HepG2 (cell line): ENCODE measurements around the gene CD2AP. TPM values are rescaled to one million over a fixed set of nuclear protein-coding genes. Genes with fewer than 3 reads are reported as not detected.

ENCODE experiments used
- ATAC-seq: fragments of 200-7000 bp; cut with Tn5 transposase; 3 replicates; pipeline ENCODE4 v1.9.1; 2020; ENCODE audit warnings: mild to moderate bottlenecking, moderate library complexity
- BruUV-seq: library from RNA; stranded (reverse); fragments of 400-500 nt; replicated peaks from 2 replicates; lab custom pipeline; 2021; lab: Mats Ljungman, UMichigan
- CTCF ChIA-PET: fragments of 300-600 bp; formaldehyde crosslinking; extraction: SDS; loops from one replicate; lab custom pipeline; 2021; ENCODE audit warnings: low total read pairs, inconsistent platforms, low intra/inter-chr PET ratio; lab: Yijun Ruan, JAX
- POLR2A ChIA-PET: fragments of 350-600 bp; sonication (Branson Sonifier 250); formaldehyde crosslinking; loops from one replicate; lab custom pipeline; 2020; ENCODE audit warnings: antibody characterized with exemption, inconsistent platforms; lab: Yijun Ruan, JAX
- DNase-seq: peaks from one replicate; pipeline ENCODE4 v3.0.0-alpha.2; 2015; ENCODE audit warnings: low spot score
- FAIRE-seq: peaks from 3 replicates; lab custom pipeline; 2011; peaks lifted over from hg19 to GRCh38; lab: Jason Lieb, UNC
- H2AFZ ChIP-seq: one replicate; pipeline ENCODE4 v1.6.1; 2011; ENCODE audit warnings: low read length, inconsistent platforms
- H3K27ac ChIP-seq: fragments of 300-600 bp; 3 replicates; pipeline ENCODE4 v1.8.0; 2011; ENCODE audit warnings: mixed run types, mild to moderate bottlenecking, mixed read lengths, low read length, inconsistent platforms; ENCODE audit not compliant: insufficient read depth; ENCODE audit errors: extremely low read length
- H3K27me3 ChIP-seq, 2 experiments: fragments of 200-600 bp in 1 of 2; 2 replicates in 1 of 2; 3 replicates in 1 of 2; pipeline versions ENCODE4 v1.6.0 to v1.8.0; 2011; ENCODE audit warnings: low read length in 2 of 2, mild to moderate bottlenecking in 2 of 2, moderate library complexity in 2 of 2, inconsistent platforms in 1 of 2; ENCODE audit not compliant: insufficient read depth in 2 of 2, control insufficient read depth in 1 of 2
- H3K36me3 ChIP-seq, 2 experiments: fragments of 200-600 bp in 1 of 2; replicated peaks in 1 of 2; 2 replicates in 1 of 2; 3 replicates in 1 of 2; pipeline versions ENCODE4 v1.5.1 to v1.8.0; 2011; ENCODE audit warnings: low read length in 2 of 2, inconsistent platforms in 1 of 2; ENCODE audit not compliant: insufficient read depth in 2 of 2, control insufficient read depth in 1 of 2
- H3K4me1 ChIP-seq: 2 replicates; pipeline ENCODE4 v1.5.1; 2012; ENCODE audit warnings: low read length, inconsistent platforms; ENCODE audit not compliant: insufficient read depth
- H3K4me2 ChIP-seq: 2 replicates; pipeline ENCODE4 v1.6.0; 2011; ENCODE audit warnings: low read depth, low read length, inconsistent platforms
- H3K4me3 ChIP-seq, 3 experiments: fragments of 200-600 bp in 1 of 3; sonication (generic), shearing (Covaris generic) in 1 of 3; replicated peaks in 1 of 3; 2 replicates each; pipeline ENCODE4 v1.5.1; 2011 to 2016; ENCODE audit warnings: low read length in 3 of 3, inconsistent platforms in 2 of 3, low read depth in 2 of 3, mild to moderate bottlenecking in 2 of 3, control low read depth in 1 of 3, mixed read lengths in 1 of 3; ENCODE audit not compliant: insufficient read depth in 1 of 3
- H3K79me2 ChIP-seq: one replicate; pipeline ENCODE4 v1.6.1; 2011; ENCODE audit warnings: low read length, inconsistent platforms; ENCODE audit not compliant: insufficient read depth
- H3K9ac ChIP-seq: 2 replicates; pipeline ENCODE4 v1.6.0; 2011; ENCODE audit warnings: mild to moderate bottlenecking, low read depth, low read length, inconsistent platforms; ENCODE audit not compliant: insufficient read depth
- H3K9me3 ChIP-seq: 2 replicates; pipeline ENCODE4 v1.5.1; 2012; ENCODE audit warnings: mild to moderate bottlenecking, low read length
- H4K20me1 ChIP-seq: 2 replicates; pipeline ENCODE4 v1.6.0; 2011; ENCODE audit warnings: inconsistent platforms, mild to moderate bottlenecking, low read length, moderate library complexity; ENCODE audit not compliant: insufficient read depth
- DDIT3 ChIP-seq: sonication (generic); formaldehyde crosslinking; IDR thresholded peaks from 2 replicates; pipeline ENCODE4 v1.4.0; 2020; ENCODE audit warnings: mild to moderate bottlenecking, missing genetic modification reagents
- KMT2B ChIP-seq: IDR thresholded peaks from 2 replicates; pipeline ENCODE4 v1.6.1; 2016; ENCODE audit warnings: missing genetic modification reagents, missing compliant biosample characterization
- NFKBIZ ChIP-seq: IDR thresholded peaks from 2 replicates; pipeline ENCODE4 v1.6.1; 2018; ENCODE audit warnings: missing genetic modification reagents, missing compliant biosample characterization
- PPARG ChIP-seq: conservative IDR thresholded peaks from 2 replicates; pipeline ENCODE4 v1.6.1; 2016; ENCODE audit warnings: missing biosample characterization, missing genetic modification reagents
- ZBTB14 ChIP-seq: sonication (generic); formaldehyde crosslinking; IDR thresholded peaks from 2 replicates; pipeline ENCODE4 v1.4.0; 2020; ENCODE audit warnings: missing genetic modification reagents
- ZNF496 ChIP-seq: sonication (generic); formaldehyde crosslinking; IDR thresholded peaks from 2 replicates; pipeline ENCODE4 v1.8.1; 2023; ENCODE audit warnings: mild to moderate bottlenecking, moderate library complexity, missing genetic modification reagents; ENCODE audit not compliant: insufficient replicate concordance
- WGBS: methylation state at CpG from one replicate; pipeline ENCODE4 v1.1.6; 2017; ENCODE audit warnings: low lambda C conversion rate; 5-methylcytosine and 5-hydroxymethylcytosine counted together
- in situ Hi-C: cut with HindIII; loops from 2 replicates; pipeline ENCODE4 v1.10.0; 2017; ENCODE audit warnings: low pct_unique_long_range_greater_than_20kb; ENCODE audit not compliant: extremely low pct_ligation_motif_present
- intact Hi-C: fragments of 100-400 bp; cut with micrococcal nuclease; formaldehyde crosslinking; loops from one replicate; pipeline ENCODE4 v1.10.0; 2022; ENCODE audit not compliant: unreplicated experiment
- polyA plus RNA-seq, 8 experiments: library from polyadenylated mRNA; depleted of rRNA in 3 of 8; stranded (reverse) in 7 of 8; unstranded in 1 of 8; fragments of >200 nt; fragmentation: Illumina TruSeq in 4 of 8; extraction: Trizol in 4 of 8; gene quantifications; 2 replicates each; pipeline versions ENCODE4 v1.2.1 to v1.2.3, GENCODE V29; 2011 to 2016; ENCODE audit warnings: low read depth in 4 of 8, missing spikeins in 1 of 8, mixed read lengths in 1 of 8; ENCODE audit not compliant: insufficient read depth in 1 of 8
- total RNA-seq, 5 experiments: library from RNA; depleted of rRNA; stranded (reverse); fragments of >200 nt; fragmentation: Illumina TruSeq; extraction: Trizol; gene quantifications; 2 replicates each; pipeline ENCODE4 v1.2.3, GENCODE V29; 2016; ENCODE audit warnings: low read depth in 1 of 5

The CD2AP gene
- total and polyA plus RNA-seq, 2 of the 13 experiments (the other 11 are each of a cell fraction or from before 2014, with no cell fraction given): 8.6 to 31.9 TPM

- Histone ChIP-seq H3K4me3 (no peak overlapping the region), H3K36me3 (no peaks in the 10 kb centered on the region), H3K79me2 (peaks cover 24% of the 10 kb centered on the region), H3K9me3 (no peaks in the 10 kb centered on the region), H4K20me1 (peaks cover 13% of the 10 kb centered on the region), H3K9ac (no peak overlapping the region), H3K4me2 (no peak overlapping the region), H3K4me1 (peaks cover 17% of the 10 kb centered on the region), H3K27ac (no peak overlapping the region), H2AFZ (no peak overlapping the region), H3K27me3 (no peaks in the 10 kb centered on the region; a peak in 1 of 5 replicates)
- WGBS: 72% methylated on average over 5 of the region's 5 CpGs
- no peak for TF ChIP-seq NFKBIZ (CRISPR knock-in tag)
- TF ChIP-seq KMT2B (CRISPR knock-in tag): no peak
- no peak for TF ChIP-seq ZBTB14
- TF ChIP-seq PPARG (CRISPR knock-in tag): no peak
- no peak for TF ChIP-seq DDIT3 (CRISPR knock-in tag)
- TF ChIP-seq ZNF496 (CRISPR knock-in tag): no peak
- in situ Hi-C loops (no loop called here), intact Hi-C loops (loop anchor here (5.0 kb wide), 2 partner anchors 42 to 398 kb away; no protein-coding TSS in a partner anchor)
- FAIRE-seq (no peak), ATAC-seq (no peak), DNase-seq (no peak)
- BruUV-seq: no TSS peak
- ChIA-PET POLR2A (no interaction called here), CTCF (no interaction called here)
Observed at GRCh38 chr6:47475319-47475816, 2.2 kb upstream of the CD2AP start.
